ENCODE data around the gene ZNF433. TPM values are rescaled to one million over a fixed set of nuclear protein-coding genes. Genes with fewer than 3 reads are reported as not detected.
A peak's percentile ranks its signal among the peaks of the same experiment; 100 is the strongest.
"Not testable (repeated sequence)": the region's sequence is repeated elsewhere in the genome, so short reads cannot be mapped to it uniquely, and the experiment has no call there.

The ZNF433 gene
- 10 to 100 TPM in 1 of 3 donors, 1 to 10 TPM in 2; 5.0 to 13.3 (median 8.8) TPM for total RNA-seq

DNA sequence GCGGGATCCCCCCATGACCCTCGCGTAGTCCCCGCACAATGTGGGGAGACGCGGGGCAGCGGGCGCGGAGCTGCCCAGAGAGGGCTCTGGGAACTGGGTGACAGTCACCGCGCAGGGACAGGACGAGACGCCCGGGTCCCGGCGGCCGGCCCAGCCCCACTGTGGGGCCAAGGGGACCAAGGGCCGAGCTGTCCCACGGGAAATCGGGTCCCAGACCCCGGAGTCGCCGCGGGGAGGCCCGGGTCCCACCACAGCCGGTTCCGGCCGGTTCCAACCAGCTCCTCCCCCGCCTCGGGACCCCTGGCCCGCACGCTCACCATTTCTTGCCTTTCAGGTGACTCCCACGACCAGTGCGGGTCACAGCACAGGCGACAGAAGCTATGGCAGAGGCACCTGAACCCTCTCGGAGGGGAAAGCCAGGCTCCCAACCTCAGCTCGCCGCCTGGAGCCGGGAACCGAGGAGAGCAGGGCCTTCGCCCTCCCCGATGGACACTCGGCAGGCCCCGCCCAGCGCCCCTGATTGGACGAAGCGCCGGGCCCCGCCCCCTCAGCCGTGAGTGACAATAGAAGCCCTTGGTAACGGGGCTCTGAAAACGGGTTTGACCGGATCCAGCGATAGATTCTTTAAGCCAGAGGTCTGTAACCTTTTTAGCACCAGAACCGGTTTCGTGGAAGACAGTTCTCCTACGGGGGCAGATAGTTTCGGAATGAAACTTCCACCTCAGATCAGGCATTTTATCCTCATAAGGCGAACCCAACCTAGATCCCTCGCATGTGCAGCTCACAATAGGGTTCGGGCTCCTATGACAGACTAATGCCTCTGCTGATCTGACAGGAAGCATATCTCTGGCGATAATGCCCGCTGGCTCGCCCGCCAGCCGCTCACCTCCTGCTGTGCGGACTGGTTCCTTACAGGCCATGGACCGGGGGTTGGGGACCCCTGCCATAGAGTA is at the start of gene ZNF433:
TSS of gene ZNF433 (minus strand) at position 460 of the 953 bp plus-strand sequence. CDS start at position 320, 140 bp downstream.
- H3K36me3 ChIP-seq, result no peaks in the 10 kb centered on the region
- H3K4me1 ChIP-seq, result peaks cover 0 to 7% of the 10 kb centered on the region in 2 donors
- TF ChIP-seq POLR2A (IDR thresholded peaks at IDR 0.05) (peak; percentile 64), POLR2AphosphoS5 (IDR thresholded peaks at IDR 0.05) (peak; percentile 54 to 87 (median 73))
- TF ChIP-seq, protein P1, sequence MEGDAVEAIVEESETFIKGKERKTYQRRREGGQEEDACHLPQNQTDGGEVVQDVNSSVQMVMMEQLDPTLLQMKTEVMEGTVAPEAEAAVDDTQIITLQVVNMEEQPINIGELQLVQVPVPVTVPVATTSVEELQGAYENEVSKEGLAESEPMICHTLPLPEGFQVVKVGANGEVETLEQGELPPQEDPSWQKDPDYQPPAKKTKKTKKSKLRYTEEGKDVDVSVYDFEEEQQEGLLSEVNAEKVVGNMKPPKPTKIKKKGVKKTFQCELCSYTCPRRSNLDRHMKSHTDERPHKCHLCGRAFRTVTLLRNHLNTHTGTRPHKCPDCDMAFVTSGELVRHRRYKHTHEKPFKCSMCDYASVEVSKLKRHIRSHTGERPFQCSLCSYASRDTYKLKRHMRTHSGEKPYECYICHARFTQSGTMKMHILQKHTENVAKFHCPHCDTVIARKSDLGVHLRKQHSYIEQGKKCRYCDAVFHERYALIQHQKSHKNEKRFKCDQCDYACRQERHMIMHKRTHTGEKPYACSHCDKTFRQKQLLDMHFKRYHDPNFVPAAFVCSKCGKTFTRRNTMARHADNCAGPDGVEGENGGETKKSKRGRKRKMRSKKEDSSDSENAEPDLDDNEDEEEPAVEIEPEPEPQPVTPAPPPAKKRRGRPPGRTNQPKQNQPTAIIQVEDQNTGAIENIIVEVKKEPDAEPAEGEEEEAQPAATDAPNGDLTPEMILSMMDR (IDR thresholded peaks at IDR 0.05), result peak in 1 of 3 donors; percentile 9
- H3K27me3 ChIP-seq, result no peaks in the 10 kb centered on the region
- peak; percentile 97 to 98 for DNase-seq (ENCODE audit: low spot score in 2 of 2)
- peak within 1 kb of the TSS; percentile 96 to 97 for H3K27ac ChIP-seq
- H3K9me3 ChIP-seq, result no peaks in the 10 kb centered on the region
- intact Hi-C loops (cut with DNase I; ENCODE audit: low total_unique reads), result no loop called here
- peak within 1 kb of the TSS; percentile 82 to 84 (median 83) for H3K4me3 ChIP-seq

DNA sequence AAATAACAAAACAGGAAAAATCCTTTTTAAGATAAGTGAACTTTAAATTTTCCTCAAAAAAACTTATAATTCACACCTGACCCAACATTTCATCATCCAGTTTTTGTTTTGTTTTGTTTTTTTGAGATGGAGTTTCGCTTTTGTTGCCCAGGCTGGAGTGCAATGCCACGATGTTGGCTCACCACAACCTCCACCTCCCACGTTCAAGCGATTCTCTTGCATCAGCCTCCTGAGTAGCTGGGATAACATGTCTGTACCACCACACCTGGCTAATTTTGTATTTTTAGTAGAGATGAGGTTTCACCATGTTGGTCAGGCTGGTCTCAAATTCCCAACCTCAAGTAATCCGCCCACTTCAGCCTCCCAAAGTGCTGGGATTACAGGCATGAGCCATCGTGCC is 47.9 kb upstream of the ZNF433 start:
- H3K27ac ChIP-seq; H3K36me3 ChIP-seq; intact Hi-C loops (cut with DNase I; ENCODE audit: low total_unique reads); H3K4me1 ChIP-seq; H3K4me3 ChIP-seq; H3K27me3 ChIP-seq; DNase-seq (ENCODE audit: low spot score in 2 of 2): not testable (repeated sequence)
- peaks cover 53 to 67% of the 10 kb centered on the region in 2 donors for H3K9me3 ChIP-seq

DNA sequence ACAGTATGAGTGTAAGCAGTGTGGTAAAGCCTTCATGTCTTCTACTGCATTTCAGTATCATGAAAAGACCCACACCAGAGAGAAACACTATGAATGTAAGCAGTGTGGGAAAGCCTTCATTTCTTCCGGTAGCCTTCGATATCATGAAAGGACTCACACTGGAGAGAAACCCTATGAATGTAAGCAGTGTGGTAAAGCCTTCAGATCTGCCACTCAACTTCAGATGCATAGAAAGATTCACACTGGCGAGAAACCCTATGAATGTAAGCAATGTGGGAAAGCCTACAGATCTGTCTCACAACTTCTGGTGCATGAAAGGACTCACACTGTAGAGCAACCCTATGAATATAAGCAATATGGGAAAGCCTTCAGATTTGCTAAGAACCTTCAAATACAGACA is 41.9 kb upstream of the ZNF433 start:
- Histone ChIP-seq H3K9me3 (peaks cover 96 to 100% of the 10 kb centered on the region in 2 donors), H3K4me1 (no peaks in the 10 kb centered on the region), H3K36me3 (peaks cover 43% of the 10 kb centered on the region), H3K27ac (no peak overlapping the region), H3K27me3 (no peaks in the 10 kb centered on the region), H3K4me3 (no peak overlapping the region)
- DNase-seq (ENCODE audit: low spot score in 2 of 2), result no peak
- intact Hi-C loops (cut with DNase I; ENCODE audit: low total_unique reads), result no loop called here
- TF ChIP-seq POLR2A (IDR thresholded peaks at IDR 0.05) (no peak), POLR2AphosphoS5 (IDR thresholded peaks at IDR 0.05) (no peak)
- TF ChIP-seq, protein P1 (IDR thresholded peaks at IDR 0.05), result no peak

DNA sequence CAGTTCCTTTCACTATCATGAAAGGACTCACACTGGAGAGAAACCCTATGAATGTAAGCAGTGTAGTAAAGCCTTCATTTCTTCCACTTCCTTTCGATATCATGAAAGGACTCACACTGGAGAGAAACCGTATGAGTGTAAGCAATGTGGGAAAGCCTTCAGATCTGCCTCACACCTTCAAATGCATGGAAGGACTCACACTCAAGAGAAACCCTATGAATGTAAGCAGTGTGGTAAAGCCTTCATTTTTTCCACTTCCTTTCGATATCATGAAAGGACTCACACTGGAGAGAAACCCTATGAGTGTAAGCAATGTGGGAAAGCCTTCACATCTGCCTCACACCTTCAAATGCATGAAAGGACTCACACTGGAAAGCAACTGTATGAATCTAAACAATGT is 40.9 kb upstream of the ZNF433 start:
- intact Hi-C loops (cut with DNase I; ENCODE audit: low total_unique reads); H3K27me3 ChIP-seq; H3K4me1 ChIP-seq; H3K27ac ChIP-seq; DNase-seq (ENCODE audit: low spot score in 2 of 2): not testable (repeated sequence)
- peak overlapping the region in 1 of 3 donors; percentile 31 for H3K4me3 ChIP-seq
- peaks cover 94 to 100% of the 10 kb centered on the region in 2 donors for H3K9me3 ChIP-seq
- peaks cover 43% of the 10 kb centered on the region for H3K36me3 ChIP-seq

DNA sequence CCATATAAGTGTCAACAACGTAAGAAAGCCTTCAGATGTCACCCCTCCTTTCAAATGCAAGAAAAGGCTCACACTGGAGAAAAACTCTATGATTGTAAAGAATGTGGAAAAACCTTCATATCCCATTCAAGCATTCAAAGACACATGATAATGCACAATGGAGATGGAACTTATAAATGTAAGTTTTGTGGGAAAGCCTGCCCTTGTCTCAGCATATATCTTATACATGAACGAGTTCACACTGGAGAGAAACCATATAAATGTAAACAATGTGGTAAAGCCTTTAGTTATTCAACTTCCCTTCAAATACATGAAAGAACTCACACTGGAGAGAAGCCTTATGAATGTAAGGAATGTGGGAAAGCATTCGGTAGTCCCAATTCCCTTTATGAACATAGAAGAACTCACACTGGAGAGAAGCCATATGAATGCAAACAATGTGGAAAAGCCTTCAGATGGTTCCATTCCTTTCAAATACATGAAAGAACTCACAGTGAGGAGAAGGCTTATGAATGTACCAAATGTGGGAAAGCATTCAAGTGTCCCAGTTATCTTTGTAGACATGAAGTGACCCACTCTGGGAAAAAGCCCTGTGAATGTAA is 40.2 kb upstream of the ZNF433 start:
- intact Hi-C loops (cut with DNase I; ENCODE audit: low total_unique reads), result no loop called here
- H3K27ac ChIP-seq, result no peak overlapping the region
- H3K27me3 ChIP-seq, result no peaks in the 10 kb centered on the region
- peaks cover 94 to 100% of the 10 kb centered on the region in 2 donors for H3K9me3 ChIP-seq
- no peaks in the 10 kb centered on the region for H3K4me1 ChIP-seq
- no peak for TF ChIP-seq POLR2AphosphoS5 (IDR thresholded peaks at IDR 0.05)
- no peak for TF ChIP-seq POLR2A (IDR thresholded peaks at IDR 0.05)
- TF ChIP-seq, protein P1 (IDR thresholded peaks at IDR 0.05), result no peak
- H3K4me3 ChIP-seq, result peak overlapping the region in 1 of 3 donors; percentile 31
- DNase-seq (ENCODE audit: low spot score in 2 of 2), result no peak
- H3K36me3 ChIP-seq, result peaks cover 43% of the 10 kb centered on the region
